Left ventricle myocardium inferior (tissue), 1 donor: ENCODE results near the gene TJP2. TPM values are rescaled to one million over a fixed set of nuclear protein-coding genes. Genes with fewer than 3 reads are reported as not detected.

Source experiments
- DNase-seq: peaks from one replicate; pipeline ENCODE4 v3.0.0-alpha.2; 2020
- H3K27ac ChIP-seq: fragments of 200-600 bp; replicated peaks from 2 replicates; pipeline ENCODE4 v1.8.0; 2021
- H3K27me3 ChIP-seq: fragments of 200-600 bp; 2 replicates; pipeline ENCODE4 v1.8.0; 2021; ENCODE audit warnings: low read depth
- H3K36me3 ChIP-seq: fragments of 200-600 bp; 2 replicates; pipeline ENCODE4 v1.8.0; 2021
- H3K4me1 ChIP-seq: fragments of 200-600 bp; 2 replicates; pipeline ENCODE4 v1.8.0; 2021
- H3K4me3 ChIP-seq: fragments of 200-600 bp; 2 replicates; pipeline ENCODE4 v1.8.0; 2021; ENCODE audit warnings: mild to moderate bottlenecking, moderate library complexity
- H3K9me3 ChIP-seq: fragments of 200-600 bp; replicated peaks from 2 replicates; pipeline ENCODE4 v1.8.0; 2021
- intact Hi-C: fragments of 100-400 bp; cut with micrococcal nuclease; formaldehyde crosslinking; loops from one replicate; pipeline ENCODE4 v1.11.0; 2022
- total RNA-seq: library from RNA; stranded (reverse); fragmentation: NEBNext Ultra II Directional; extraction: Animal tissue kit (Norgen Biotek cat#: 25700); gene quantifications from one replicate; pipeline ENCODE4 v1.2.1, GENCODE V29; 2021
- TF ChIP-seq, protein P1 (sequence below): fragments of 200-600 bp; IDR thresholded peaks from 2 replicates; pipeline ENCODE4 v1.8.0; 2021; ENCODE audit warnings: antibody characterized with exemption, mild to moderate bottlenecking, borderline replicate concordance
- donor health status: DM: no; HTN: yes; CAD: no; lungs with severe emphysema.

The TJP2 gene
- total RNA-seq, 1 donor from 2014 or later, result 130 TPM

- H3K27me3 ChIP-seq, result no peaks in the 10 kb centered on the region
- H3K4me1 ChIP-seq, result peaks cover 41% of the 10 kb centered on the region
- DNase-seq, result no peak
- H3K27ac ChIP-seq, result peak overlapping the region; percentile 64
- intact Hi-C loops, result loop anchor here (10.0 kb wide), 1 partner anchor 72 kb away; the partner anchor contains the start of gene ENTREP1
- peaks cover 84% of the 10 kb centered on the region for H3K36me3 ChIP-seq
- H3K4me3 ChIP-seq, result no peak overlapping the region
- H3K9me3 ChIP-seq, result no peaks in the 10 kb centered on the region
- TF ChIP-seq, protein P1, sequence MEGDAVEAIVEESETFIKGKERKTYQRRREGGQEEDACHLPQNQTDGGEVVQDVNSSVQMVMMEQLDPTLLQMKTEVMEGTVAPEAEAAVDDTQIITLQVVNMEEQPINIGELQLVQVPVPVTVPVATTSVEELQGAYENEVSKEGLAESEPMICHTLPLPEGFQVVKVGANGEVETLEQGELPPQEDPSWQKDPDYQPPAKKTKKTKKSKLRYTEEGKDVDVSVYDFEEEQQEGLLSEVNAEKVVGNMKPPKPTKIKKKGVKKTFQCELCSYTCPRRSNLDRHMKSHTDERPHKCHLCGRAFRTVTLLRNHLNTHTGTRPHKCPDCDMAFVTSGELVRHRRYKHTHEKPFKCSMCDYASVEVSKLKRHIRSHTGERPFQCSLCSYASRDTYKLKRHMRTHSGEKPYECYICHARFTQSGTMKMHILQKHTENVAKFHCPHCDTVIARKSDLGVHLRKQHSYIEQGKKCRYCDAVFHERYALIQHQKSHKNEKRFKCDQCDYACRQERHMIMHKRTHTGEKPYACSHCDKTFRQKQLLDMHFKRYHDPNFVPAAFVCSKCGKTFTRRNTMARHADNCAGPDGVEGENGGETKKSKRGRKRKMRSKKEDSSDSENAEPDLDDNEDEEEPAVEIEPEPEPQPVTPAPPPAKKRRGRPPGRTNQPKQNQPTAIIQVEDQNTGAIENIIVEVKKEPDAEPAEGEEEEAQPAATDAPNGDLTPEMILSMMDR, result no peak
Observed at GRCh38 chr9:69252436-69252835, 78.4 kb downstream of the TJP2 start.

DNA sequence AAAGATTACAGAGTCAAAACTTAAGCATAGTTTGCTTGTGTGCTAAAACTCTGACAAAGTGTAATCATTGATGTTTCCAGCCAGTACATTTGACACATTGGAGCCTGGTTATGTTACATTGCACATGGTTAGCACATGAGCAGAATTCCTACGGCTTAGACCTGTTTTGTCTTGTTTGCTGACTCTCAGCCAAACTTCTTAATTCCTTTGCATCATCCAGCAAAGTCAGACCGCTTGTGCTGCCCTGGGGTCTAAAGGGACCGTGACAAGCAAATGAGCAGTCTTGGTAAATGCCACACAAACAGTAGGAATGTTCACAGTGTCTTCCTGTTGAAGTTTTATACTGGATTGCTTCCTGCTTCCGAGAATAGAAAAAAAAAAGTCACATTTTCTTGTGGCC is 79.0 kb downstream of the TJP2 start:
- peak overlapping the region; percentile 64 for H3K27ac ChIP-seq
- peaks cover 40% of the 10 kb centered on the region for H3K4me1 ChIP-seq
- H3K36me3 ChIP-seq, result peaks cover 84% of the 10 kb centered on the region
- H3K9me3 ChIP-seq, result no peaks in the 10 kb centered on the region
- no peak for DNase-seq
- H3K4me3 ChIP-seq, result no peak overlapping the region
- H3K27me3 ChIP-seq, result no peaks in the 10 kb centered on the region
- intact Hi-C loops, result loop anchor here (10.0 kb wide), 1 partner anchor 72 kb away; the partner anchor contains the start of gene ENTREP1
- TF ChIP-seq, protein P1, result no peak

DNA sequence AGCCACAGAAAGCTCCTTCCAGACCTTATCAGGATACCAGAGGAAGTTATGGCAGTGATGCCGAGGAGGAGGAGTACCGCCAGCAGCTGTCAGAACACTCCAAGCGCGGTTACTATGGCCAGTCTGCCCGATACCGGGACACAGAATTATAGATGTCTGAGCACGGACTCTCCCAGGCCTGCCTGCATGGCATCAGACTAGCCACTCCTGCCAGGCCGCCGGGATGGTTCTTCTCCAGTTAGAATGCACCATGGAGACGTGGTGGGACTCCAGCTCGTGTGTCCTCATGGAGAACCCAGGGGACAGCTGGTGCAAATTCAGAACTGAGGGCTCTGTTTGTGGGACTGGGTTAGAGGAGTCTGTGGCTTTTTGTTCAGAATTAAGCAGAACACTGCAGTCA is 80.1 kb downstream of the TJP2 start:
- peaks cover 30% of the 10 kb centered on the region for H3K4me1 ChIP-seq
- no peak overlapping the region for H3K4me3 ChIP-seq
- TF ChIP-seq, protein P1, result no peak
- H3K27me3 ChIP-seq, result no peaks in the 10 kb centered on the region
- H3K9me3 ChIP-seq, result no peaks in the 10 kb centered on the region
- H3K36me3 ChIP-seq, result peaks cover 76% of the 10 kb centered on the region
- no peak for DNase-seq
- intact Hi-C loops, result loop anchor here (10.0 kb wide), 1 partner anchor 71 kb away; the partner anchor contains the start of gene ENTREP1
- H3K27ac ChIP-seq, result peak overlapping the region; percentile 64

DNA sequence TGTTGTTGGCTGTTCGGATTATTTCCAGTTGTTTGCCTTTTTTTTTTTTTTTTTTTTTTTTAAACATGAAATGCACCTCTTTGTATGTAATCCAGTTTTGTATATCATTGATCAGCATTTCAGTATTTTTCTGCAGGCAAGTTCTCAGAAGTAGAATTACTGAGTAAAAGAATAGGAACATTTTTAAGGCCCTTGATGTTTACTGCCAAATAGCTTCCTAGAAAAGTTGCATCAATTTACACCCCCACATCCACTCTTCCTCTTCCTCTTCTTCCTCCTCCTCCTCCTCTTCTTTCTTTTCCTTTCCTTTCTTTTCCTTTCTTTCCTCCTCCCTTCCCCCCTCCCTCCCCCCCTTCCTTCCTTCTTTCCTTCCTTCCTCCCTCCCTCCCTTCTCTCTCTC is 81.5 kb downstream of the TJP2 start:
- no peak overlapping the region for H3K4me3 ChIP-seq
- no peak for DNase-seq
- TF ChIP-seq, protein P1, result no peak
- intact Hi-C loops, result loop anchor here (10.0 kb wide), 1 partner anchor 69 kb away; the partner anchor contains the start of gene ENTREP1
- peaks cover 63% of the 10 kb centered on the region for H3K36me3 ChIP-seq
- no peaks in the 10 kb centered on the region for H3K27me3 ChIP-seq
- H3K4me1 ChIP-seq, result peaks cover 22% of the 10 kb centered on the region
- H3K9me3 ChIP-seq, result no peaks in the 10 kb centered on the region
- H3K27ac ChIP-seq, result no peak overlapping the region

DNA sequence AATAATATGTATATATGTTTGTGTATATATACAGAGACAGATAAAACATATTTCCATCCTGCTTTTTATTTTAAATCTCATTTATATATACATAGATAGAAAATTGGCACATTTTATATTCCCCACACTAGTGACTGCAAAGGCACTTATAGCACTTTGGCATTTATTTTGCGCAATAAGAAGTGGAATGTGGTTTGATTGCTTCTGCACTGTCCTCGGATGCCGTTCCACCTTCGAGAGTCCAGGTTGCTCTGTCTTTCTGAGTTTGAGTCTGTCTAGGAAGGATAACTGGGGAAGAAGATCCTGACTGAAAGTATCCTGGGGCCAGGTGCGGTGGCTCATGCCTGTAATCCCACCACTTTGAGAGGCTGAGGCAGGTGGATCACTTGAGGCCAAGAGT is 84.5 kb downstream of the TJP2 start:
- Histone ChIP-seq H3K27me3 (no peaks in the 10 kb centered on the region), H3K4me1 (peaks cover 5% of the 10 kb centered on the region), H3K9me3 (no peaks in the 10 kb centered on the region), H3K27ac (no peak overlapping the region), H3K4me3 (no peak overlapping the region), H3K36me3 (peaks cover 33% of the 10 kb centered on the region)
- DNase-seq, result no peak
- TF ChIP-seq, protein P1, result no peak
- intact Hi-C loops, result loop anchor here (10.0 kb wide), 1 partner anchor 66 kb away; the partner anchor contains the start of gene ENTREP1

GRCh38 chr9:69260161-69260560 is 86.1 kb downstream of the TJP2 start:
- intact Hi-C loops, result no loop called here
- Histone ChIP-seq H3K4me3 (no peak overlapping the region), H3K4me1 (peaks cover 7% of the 10 kb centered on the region), H3K27me3 (no peaks in the 10 kb centered on the region), H3K27ac (no peak overlapping the region), H3K36me3 (peaks cover 20% of the 10 kb centered on the region), H3K9me3 (no peaks in the 10 kb centered on the region)
- TF ChIP-seq, protein P1, result no peak
- no peak for DNase-seq
